Right ventricle myocardium superior (tissue), 1 donor: Measurements from ENCODE around the gene WNT1. TPM values are rescaled to one million over a fixed set of nuclear protein-coding genes. Genes with fewer than 3 reads are reported as not detected.

Experiments
- ATAC-seq: fragments of 200-7000 bp; cut with Tn5 transposase; one replicate; pipeline ENCODE4 v1.9.1; 2020; ENCODE audit warnings: mild to moderate bottlenecking; ENCODE audit not compliant: poor library complexity
- DNase-seq: peaks from one replicate; pipeline ENCODE4 v3.0.0-alpha.2; 2020
- intact Hi-C: fragments of 100-400 bp; cut with DNase I; formaldehyde crosslinking; loops from one replicate; pipeline ENCODE4 v1.11.2; 2022
- long read RNA-seq: library from polyadenylated mRNA; unstranded; transcript quantifications from one replicate; pipeline ENCODE4 v2.0.0, GENCODE V29; 2021
- total RNA-seq: library from RNA; stranded (reverse); fragmentation: NEBNext Ultra II Directional; extraction: Animal tissue kit (Norgen Biotek cat#: 25700); gene quantifications from one replicate; pipeline ENCODE4 v1.2.1, GENCODE V29; 2021
- donor health status: DM: no; HTN: yes; CAD: no; lungs with severe emphysema.

The WNT1 gene
- total RNA-seq: not detected
- long read RNA-seq: 0 reads

DNA sequence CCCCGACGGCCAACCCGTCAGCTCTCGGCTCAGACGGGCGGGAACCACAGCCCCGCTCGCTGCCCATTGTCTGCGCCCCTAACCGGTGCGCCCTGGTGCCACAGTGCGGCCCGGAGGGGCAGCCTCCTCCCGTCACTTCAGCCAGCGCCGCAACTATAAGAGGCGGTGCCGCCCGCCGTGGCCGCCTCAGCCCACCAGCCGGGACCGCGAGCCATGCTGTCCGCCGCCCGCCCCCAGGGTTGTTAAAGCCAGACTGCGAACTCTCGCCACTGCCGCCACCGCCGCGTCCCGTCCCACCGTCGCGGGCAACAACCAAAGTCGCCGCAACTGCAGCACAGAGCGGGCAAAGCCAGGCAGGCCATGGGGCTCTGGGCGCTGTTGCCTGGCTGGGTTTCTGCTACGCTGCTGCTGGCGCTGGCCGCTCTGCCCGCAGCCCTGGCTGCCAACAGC lies at the start of gene WNT1:
WNT1 (plus strand) TSS at position 32 of the 450 bp plus-strand sequence; CDS start at position 361, 329 bp downstream.
- DNase-seq (no peak), ATAC-seq (peak; percentile 25)
- intact Hi-C loops: no loop called here

GRCh38 chr12:48929551-48929950 lies 48.6 kb upstream of the WNT1 start:
- ATAC-seq: no peak
- no peak for DNase-seq
- intact Hi-C loops: no loop called here

- intact Hi-C loops: loop anchor here (10.0 kb wide), 1 partner anchor 76 kb away; the partner anchor contains the start of gene DDX23
- no peak for ATAC-seq
These were observed 47.6 kb upstream of the WNT1 start for GRCh38 chr12:48930475-48930874.

GRCh38 chr12:48932878-48933277 lies 45.2 kb upstream of the WNT1 start:
- DNase-seq: no peak
- intact Hi-C loops: loop anchor here (10.0 kb wide), 1 partner anchor 78 kb away; the partner anchor contains the start of gene DDX23
- no peak for ATAC-seq

More at GRCh38 chr12:48930475-48930874, 47.6 kb upstream of the WNT1 start:
- no peak for DNase-seq

DNA sequence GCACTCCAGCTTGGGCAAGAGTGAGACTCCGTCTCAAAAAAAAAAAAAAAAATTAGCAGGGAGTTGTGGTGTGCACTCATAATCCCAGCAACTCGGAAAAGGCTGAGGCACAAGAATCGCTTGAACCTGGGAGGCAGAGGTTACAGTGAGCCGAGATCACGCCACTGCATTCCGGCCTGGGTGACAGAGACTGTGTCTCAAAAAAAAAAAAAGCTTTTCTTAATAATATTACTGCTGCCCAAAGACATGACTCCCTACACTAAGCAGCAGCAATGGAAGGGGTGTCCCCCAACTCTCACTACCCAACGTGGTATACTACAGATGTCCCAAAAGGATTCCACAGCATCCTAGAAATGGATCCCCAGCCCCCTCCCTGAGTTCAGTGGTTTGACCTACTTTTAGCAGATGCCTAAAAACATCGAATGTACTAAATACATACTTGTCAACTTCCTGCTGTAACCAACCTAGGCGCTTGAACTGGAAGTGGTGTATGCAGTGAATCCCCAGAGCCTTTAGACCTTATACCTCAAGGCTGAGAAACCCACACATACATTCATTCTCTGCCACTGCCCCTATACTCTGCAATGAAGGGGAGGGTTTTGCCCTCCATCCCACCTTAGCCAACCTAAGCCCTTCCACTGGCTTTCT lies 44.3 kb upstream of the WNT1 start:
- no peak for DNase-seq
- no peak for ATAC-seq
- intact Hi-C loops: loop anchor here (10.0 kb wide), 1 partner anchor 79 kb away; the partner anchor contains the start of gene DDX23

GRCh38 chr12:48934312-48934706 lies 43.8 kb upstream of the WNT1 start:
- DNase-seq: no peak
- intact Hi-C loops: loop anchor here (10.0 kb wide), 1 partner anchor 80 kb away; the partner anchor contains the start of gene DDX23
- ATAC-seq: no peak

DNA sequence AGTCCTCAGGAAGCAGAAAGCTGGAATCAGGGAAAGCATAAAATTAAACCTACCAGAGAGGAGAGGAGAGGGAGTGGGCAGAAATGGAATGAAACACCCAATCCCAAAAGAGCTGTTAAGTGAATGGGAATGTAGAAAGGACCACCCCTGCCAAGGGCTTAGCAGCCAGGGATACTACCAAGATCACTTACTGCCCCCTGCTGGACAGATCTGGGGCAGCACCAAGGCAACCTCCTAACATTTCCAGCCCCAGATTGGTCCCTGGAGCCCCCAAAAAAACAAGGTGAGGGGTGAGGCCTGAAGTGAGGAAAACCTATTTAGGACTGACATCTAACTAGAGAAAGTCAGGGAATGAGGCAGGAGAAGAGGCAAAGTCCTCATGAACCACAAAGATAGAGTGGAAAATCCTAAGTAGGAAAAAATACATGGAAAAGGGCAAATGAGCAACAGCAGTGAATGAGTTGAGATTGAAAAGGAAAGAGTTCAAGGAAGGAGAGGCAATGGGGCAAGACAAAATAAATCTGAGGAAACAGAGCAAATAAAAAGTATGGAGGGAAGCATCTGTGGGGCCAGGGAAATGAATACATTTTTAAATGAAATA lies 41.6 kb upstream of the WNT1 start:
- DNase-seq (peak; percentile 80), ATAC-seq (peak; percentile 70)
- intact Hi-C loops: loop anchor here (10.0 kb wide), 1 partner anchor 82 kb away; the partner anchor contains the start of gene DDX23

DNA sequence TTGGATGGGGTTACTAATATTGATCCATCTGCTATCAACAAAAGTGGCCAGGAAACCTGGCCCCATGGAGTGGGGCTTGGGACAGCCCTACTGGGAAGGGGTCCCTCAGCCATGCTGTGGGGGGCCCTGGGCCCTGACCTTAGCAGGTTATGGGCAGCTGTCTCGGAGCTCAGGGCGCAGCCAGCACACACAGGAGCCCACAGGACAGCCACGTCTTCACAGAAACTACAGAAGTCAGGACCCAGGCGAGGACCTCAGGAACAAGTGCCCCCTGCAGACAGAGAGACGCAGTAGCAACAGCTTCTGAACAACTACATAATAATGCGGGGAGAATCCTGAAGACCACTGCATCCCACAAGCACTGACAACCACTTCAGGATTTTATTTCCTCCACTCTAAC lies 41.0 kb upstream of the WNT1 start:
- DNase-seq (no peak), ATAC-seq (no peak)
- intact Hi-C loops: loop anchor here (10.0 kb wide), 1 partner anchor 82 kb away; the partner anchor contains the start of gene DDX23

DNA sequence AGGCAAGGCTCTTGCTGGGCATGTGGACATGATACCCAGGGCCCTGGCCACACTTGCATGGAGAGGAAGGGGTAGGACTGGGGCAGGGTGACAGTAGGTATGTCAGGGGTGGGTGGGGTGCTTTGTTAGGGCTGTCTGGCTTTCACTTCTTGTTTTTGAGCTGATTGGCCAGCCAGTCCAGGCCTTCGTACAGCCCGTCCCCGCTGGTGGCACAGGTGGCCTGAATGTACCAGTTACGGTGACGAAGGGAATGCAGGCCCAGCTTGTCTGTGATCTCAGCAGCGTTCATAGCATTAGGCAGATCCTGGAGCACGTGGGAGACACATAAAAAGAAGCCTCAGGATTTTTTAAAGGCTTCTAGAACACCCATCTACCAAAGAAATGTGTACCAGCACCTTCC lies 39.3 kb upstream of the WNT1 start:
- no peak for ATAC-seq
- intact Hi-C loops: loop anchor here (10.0 kb wide), 1 partner anchor 84 kb away; the partner anchor contains the start of gene DDX23

GRCh38 chr12:48940181-48940580 lies 37.9 kb upstream of the WNT1 start:
- intact Hi-C loops: no loop called here
- DNase-seq (no peak), ATAC-seq (no peak)

More for the DNA sequence above, 39.3 kb upstream of the WNT1 start:
- DNase-seq: no peak

DNA sequence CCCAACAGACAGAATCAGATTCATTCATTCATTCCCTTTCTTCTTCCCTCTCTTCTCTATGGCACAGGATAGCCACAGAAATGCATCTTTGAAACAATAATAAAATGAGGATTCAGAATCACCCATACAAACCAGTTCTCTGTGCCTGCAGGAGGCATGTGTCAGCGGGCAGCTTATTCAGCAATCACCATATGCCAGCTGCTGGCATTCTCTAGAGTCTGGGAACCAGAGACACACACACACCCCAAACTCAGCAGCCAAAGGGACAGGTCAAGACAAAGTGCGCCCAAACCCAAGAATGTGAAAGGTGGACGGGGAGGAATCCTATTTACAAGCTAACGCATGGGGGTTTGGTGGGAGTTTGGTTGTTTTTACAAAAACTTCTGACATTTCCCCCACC lies 34.9 kb upstream of the WNT1 start:
- ATAC-seq (no peak), DNase-seq (no peak)
- intact Hi-C loops: no loop called here

- no peak for ATAC-seq
- DNase-seq: no peak
- intact Hi-C loops: no loop called here
These were observed 31.9 kb upstream of the WNT1 start for GRCh38 chr12:48946205-48946604.

GRCh38 chr12:48946943-48947342 lies 31.2 kb upstream of the WNT1 start:
- DNase-seq (no peak), ATAC-seq (no peak)
- intact Hi-C loops: no loop called here

DNA sequence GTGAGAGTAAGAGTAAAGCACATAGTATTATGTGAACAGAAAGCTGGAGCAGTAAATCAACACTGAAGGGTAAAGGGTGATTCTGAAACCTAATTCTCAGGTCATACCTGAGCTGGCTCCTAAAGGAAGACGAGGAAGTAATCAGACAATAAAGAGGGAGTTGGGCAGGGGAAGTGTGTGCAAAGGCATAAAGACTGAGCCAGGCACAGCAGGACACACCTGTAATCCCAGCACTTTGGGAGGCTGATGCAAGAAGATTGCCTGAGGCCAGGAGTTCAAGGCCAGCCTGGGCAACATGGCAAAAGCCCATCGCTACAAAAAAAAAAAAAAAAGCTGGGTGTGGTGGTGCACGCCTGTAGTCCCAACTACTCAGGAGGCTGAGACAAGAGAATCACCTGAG lies 30.4 kb upstream of the WNT1 start:
- intact Hi-C loops: no loop called here
- DNase-seq: no peak
- ATAC-seq: no peak

DNA sequence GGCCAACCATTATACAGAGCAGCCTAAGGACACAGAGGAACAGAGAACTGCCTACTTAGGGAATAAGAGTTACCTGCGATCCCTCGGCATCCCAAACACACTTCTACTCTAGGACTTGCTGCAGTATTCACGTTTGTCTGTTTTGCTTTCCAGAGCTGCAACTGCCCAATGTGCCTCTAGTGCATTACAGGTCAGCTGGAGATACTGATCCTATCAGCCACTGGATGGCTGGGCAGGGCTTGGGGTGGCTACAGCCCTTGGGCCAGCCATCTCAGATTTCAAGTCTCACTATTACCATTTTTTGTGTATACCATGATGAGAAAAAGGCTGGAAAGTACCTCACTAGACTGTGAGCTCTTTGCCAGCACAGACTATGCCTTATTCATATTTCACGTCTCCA lies 25.4 kb upstream of the WNT1 start:
- no peak for DNase-seq
- intact Hi-C loops: no loop called here
- ATAC-seq: no peak

DNA sequence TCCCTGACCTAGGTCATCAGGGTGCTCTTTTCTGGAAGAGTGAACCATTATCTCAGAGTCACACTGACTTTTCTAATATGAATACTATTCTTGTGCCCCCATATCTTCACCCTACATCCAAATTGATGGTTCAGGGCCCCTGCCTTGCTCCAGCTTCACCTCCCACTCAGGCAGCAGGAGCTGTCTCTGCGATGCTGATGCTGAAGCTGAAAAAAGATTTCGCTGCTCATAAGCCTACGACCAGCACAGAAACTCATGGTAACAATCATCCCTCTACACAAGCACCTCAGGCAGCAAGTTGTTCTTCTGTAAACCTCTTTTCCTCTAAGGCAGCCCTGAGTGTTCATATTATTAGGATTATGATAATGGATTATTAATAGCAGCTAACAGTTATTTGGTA lies 24.1 kb upstream of the WNT1 start:
- no peak for DNase-seq
- intact Hi-C loops: no loop called here
- no peak for ATAC-seq

DNA sequence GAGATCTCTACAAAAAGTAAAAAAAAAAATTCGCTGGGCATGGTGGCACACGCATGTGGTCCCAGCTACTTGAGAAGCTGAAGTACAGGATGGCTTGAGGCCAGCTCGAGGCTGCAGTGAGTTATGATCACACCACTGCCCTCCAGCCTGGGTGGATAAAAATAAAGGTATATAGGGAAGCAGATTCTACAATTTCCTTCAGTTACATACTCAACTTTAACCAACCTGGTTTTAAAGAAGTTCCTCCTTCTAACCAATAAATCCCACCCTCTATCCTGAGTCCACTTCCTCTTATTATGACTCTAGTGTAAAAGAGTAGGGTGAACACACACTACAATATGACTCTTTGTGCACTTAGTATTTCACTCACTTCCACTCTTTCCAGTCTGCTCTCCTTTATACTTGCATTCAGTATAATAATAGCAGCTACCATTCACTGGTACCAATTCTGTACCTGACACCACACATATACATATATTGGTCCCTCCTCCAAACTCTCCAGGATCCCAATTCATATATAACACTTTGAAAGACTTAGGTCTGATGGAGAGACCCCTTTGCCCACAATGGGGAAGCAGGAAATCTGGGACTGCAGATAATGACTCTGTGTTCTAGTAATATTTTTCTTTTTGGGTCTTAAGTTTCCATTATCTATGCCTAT lies 23.2 kb upstream of the WNT1 start:
- intact Hi-C loops: no loop called here
- DNase-seq: no peak
- ATAC-seq: no peak

- ATAC-seq: peak; percentile 89
- DNase-seq: peak; percentile 89
- intact Hi-C loops: no loop called here
These were observed 21.6 kb upstream of the WNT1 start for GRCh38 chr12:48956279-48957140.
